ENCODE data around the gene SNPH.

The SNPH gene

GRCh38 chr20:1306316-1307135 lies 40.4 kb downstream of the SNPH start:
- TF ChIP-seq ZBTB7A (IDR thresholded peaks at IDR 0.05; ENCODE audit: low read depth) (no peak), REST (IDR thresholded peaks at IDR 0.05; ENCODE audit: low read depth) (no peak), RAD21 (IDR thresholded peaks at IDR 0.05; ENCODE audit: low read depth) (no peak), MAX (IDR thresholded peaks at IDR 0.05) (no peak), EGR1 (IDR thresholded peaks at IDR 0.05) (no peak), FOXM1 (IDR thresholded peaks at IDR 0.05; ENCODE audit: borderline replicate concordance, low read depth) (no peak)

GRCh38 chr20:1307171-1307570 lies 41.1 kb downstream of the SNPH start:
- TF ChIP-seq USF1 (IDR thresholded peaks at IDR 0.05) (no peak), EGR1 (IDR thresholded peaks at IDR 0.05) (no peak), FOXM1 (IDR thresholded peaks at IDR 0.05; ENCODE audit: borderline replicate concordance, low read depth) (no peak), REST (IDR thresholded peaks at IDR 0.05; ENCODE audit: low read depth) (no peak), TAF1 (IDR thresholded peaks at IDR 0.05; ENCODE audit: low read depth) (no peak), NFIC (IDR thresholded peaks at IDR 0.05) (no peak), ZBTB7A (IDR thresholded peaks at IDR 0.05; ENCODE audit: low read depth) (no peak), EP300 (IDR thresholded peaks at IDR 0.05; ENCODE audit: borderline replicate concordance) (no peak), TCF12 (IDR thresholded peaks at IDR 0.05; ENCODE audit: low read depth) (no peak), RAD21 (IDR thresholded peaks at IDR 0.05; ENCODE audit: low read depth) (no peak), CEBPB (IDR thresholded peaks at IDR 0.05) (no peak), CREB1 (IDR thresholded peaks at IDR 0.05; ENCODE audit: low read depth) (no peak), YY1 (IDR thresholded peaks at IDR 0.05; ENCODE audit: low read depth) (no peak), MAX (IDR thresholded peaks at IDR 0.05) (no peak), TEAD4 (IDR thresholded peaks at IDR 0.05) (no peak)

GRCh38 chr20:1307571-1307971 lies 41.5 kb downstream of the SNPH start:
- TF ChIP-seq YY1 (IDR thresholded peaks at IDR 0.05; ENCODE audit: low read depth) (no peak), RAD21 (IDR thresholded peaks at IDR 0.05; ENCODE audit: low read depth) (no peak), NFIC (IDR thresholded peaks at IDR 0.05) (no peak), REST (IDR thresholded peaks at IDR 0.05; ENCODE audit: low read depth) (no peak), ZBTB7A (IDR thresholded peaks at IDR 0.05; ENCODE audit: low read depth) (no peak), TEAD4 (IDR thresholded peaks at IDR 0.05) (no peak), TCF12 (IDR thresholded peaks at IDR 0.05; ENCODE audit: low read depth) (no peak), MAX (IDR thresholded peaks at IDR 0.05) (no peak), CREB1 (IDR thresholded peaks at IDR 0.05; ENCODE audit: low read depth) (no peak), EGR1 (IDR thresholded peaks at IDR 0.05) (no peak), FOXM1 (IDR thresholded peaks at IDR 0.05; ENCODE audit: borderline replicate concordance, low read depth) (no peak), CEBPB (IDR thresholded peaks at IDR 0.05) (no peak)

GRCh38 chr20:1308067-1308701 lies 42.1 kb downstream of the SNPH start:
- TF ChIP-seq NFIC (IDR thresholded peaks at IDR 0.05) (no peak), CEBPB (IDR thresholded peaks at IDR 0.05) (no peak), YY1 (IDR thresholded peaks at IDR 0.05; ENCODE audit: low read depth) (no peak), TAF1 (IDR thresholded peaks at IDR 0.05; ENCODE audit: low read depth) (no peak), MAX (IDR thresholded peaks at IDR 0.05) (no peak), CREB1 (IDR thresholded peaks at IDR 0.05; ENCODE audit: low read depth) (no peak), EP300 (IDR thresholded peaks at IDR 0.05; ENCODE audit: borderline replicate concordance) (no peak)

Measured in Ishikawa (cell line).